H1 (cell line): ENCODE results near the gene TMEM86B. TPM values are rescaled to one million over a fixed set of nuclear protein-coding genes. Genes with fewer than 3 reads are reported as not detected.

Experiments
- CHD7 ChIP-seq: fragments of 300-600 bp; sonication (generic); IDR thresholded peaks from 2 replicates; pipeline ENCODE4 v1.7.1; 2012; ENCODE audit warnings: low read length, moderate library complexity, mild to moderate bottlenecking, inconsistent platforms; ENCODE audit not compliant: insufficient replicate concordance
- polyA plus RNA-seq, 7 experiments: library from polyadenylated mRNA; depleted of rRNA in 3 of 7; stranded (reverse) in 5 of 7; unstranded in 2 of 7; fragments of >200 nt in 5 of 7; fragments of 200-250 nt in 2 of 7; gene quantifications; 1 replicate in 5 of 7; 2 replicates in 1 of 7; 4 replicates in 1 of 7; pipeline versions ENCODE4 v1.2.1 to v1.2.3, GENCODE V29; 2011 to 2013; ENCODE audit warnings: missing spikeins in 2 of 7, mixed read lengths in 2 of 7
- total RNA-seq: library from RNA; stranded (reverse); fragmentation: NEBNext Ultra II Directional; extraction: Animal tissue kit (Norgen Biotek cat#: 25700); gene quantifications from 2 replicates; pipeline ENCODE4 v1.2.1, GENCODE V29; 2021

TMEM86B gene
- total and polyA plus RNA-seq, 2 of the 8 experiments (the other 6 are each of a cell fraction or from before 2014, with no cell fraction given): 2.0 to 2.9 TPM

GRCh38 chr19:55272142-55272541 lies 43.6 kb upstream of the TMEM86B start (continued):
- TF ChIP-seq CHD7: no peak
- TF ChIP-seq, all 59 proteins: peak for 1
